Trophoblast cell (in vitro differentiated cells and primary cell): ENCODE data around the gene TRIM69.

Experiments
- DNase-seq, 2 donors: peaks; one replicate each; pipeline ENCODE4 v3.0.0-alpha.2; 2016
- H2AFZ ChIP-seq: 2 replicates; pipeline ENCODE4 v1.6.1; 2013; ENCODE audit warnings: low read length, moderate library complexity, mild to moderate bottlenecking; ENCODE audit not compliant: insufficient read depth, poor library complexity
- H2AK5ac ChIP-seq: 2 replicates; pipeline ENCODE4 v1.6.1; 2013; ENCODE audit warnings: mild to moderate bottlenecking, low read length
- H2BK120ac ChIP-seq: 2 replicates; pipeline ENCODE4 v1.6.1; 2013; ENCODE audit warnings: low read length, mild to moderate bottlenecking, moderate library complexity; ENCODE audit not compliant: insufficient read depth, poor library complexity
- H2BK12ac ChIP-seq: 2 replicates; pipeline ENCODE4 v1.6.1; 2013; ENCODE audit warnings: mild to moderate bottlenecking, low read length, moderate library complexity
- H2BK5ac ChIP-seq: 2 replicates; pipeline ENCODE4 v1.6.1; 2013; ENCODE audit warnings: low read length, low read depth, moderate library complexity, mild to moderate bottlenecking; ENCODE audit not compliant: poor library complexity
- H3K14ac ChIP-seq: 2 replicates; pipeline ENCODE4 v1.6.1; 2013; ENCODE audit warnings: mild to moderate bottlenecking, low read length
- H3K18ac ChIP-seq: 2 replicates; pipeline ENCODE4 v1.6.1; 2013; ENCODE audit warnings: mild to moderate bottlenecking, low read length
- H3K23ac ChIP-seq: 2 replicates; pipeline ENCODE4 v1.6.1; 2013; ENCODE audit warnings: low read length
- H3K27ac ChIP-seq: 2 replicates; pipeline ENCODE4 v1.5.1; 2013; ENCODE audit warnings: low read depth, mild to moderate bottlenecking, inconsistent platforms, low read length, moderate library complexity
- H3K27me3 ChIP-seq: 2 replicates; pipeline ENCODE4 v1.6.1; 2013; ENCODE audit warnings: inconsistent platforms, mild to moderate bottlenecking, low read length, moderate library complexity; ENCODE audit not compliant: insufficient read depth
- H3K36me3 ChIP-seq, 2 experiments: 1 replicate in 1 of 2; 2 replicates in 1 of 2; pipeline ENCODE4 v1.6.1; 2013; ENCODE audit warnings: low read length in 2 of 2, mild to moderate bottlenecking in 2 of 2, moderate library complexity in 1 of 2; ENCODE audit not compliant: insufficient read depth in 2 of 2, control insufficient read depth in 1 of 2
- H3K4ac ChIP-seq: 2 replicates; pipeline ENCODE4 v1.6.1; 2013; ENCODE audit warnings: low read depth, mild to moderate bottlenecking, low read length, moderate library complexity
- H3K4me1 ChIP-seq, 2 experiments: 1 replicate in 1 of 2; 2 replicates in 1 of 2; pipeline ENCODE4 v1.6.1; 2013; ENCODE audit warnings: low read length in 2 of 2, mild to moderate bottlenecking in 2 of 2, moderate library complexity in 1 of 2; ENCODE audit not compliant: insufficient read depth in 2 of 2, control insufficient read depth in 1 of 2
- H3K4me2 ChIP-seq: 2 replicates; pipeline ENCODE4 v1.6.1; 2013; ENCODE audit warnings: inconsistent platforms, mild to moderate bottlenecking, low read length, moderate library complexity
- H3K4me3 ChIP-seq: 2 replicates; pipeline ENCODE4 v1.5.1; 2013; ENCODE audit warnings: mild to moderate bottlenecking, low read depth, low read length, inconsistent platforms
- H3K79me1 ChIP-seq: one replicate; pipeline ENCODE4 v1.6.1; 2013; ENCODE audit warnings: low read length
- H3K79me2 ChIP-seq: 2 replicates; pipeline ENCODE4 v1.6.1; 2013; ENCODE audit warnings: low read length, mild to moderate bottlenecking; ENCODE audit not compliant: control insufficient read depth, insufficient read depth, poor library complexity
- H3K9ac ChIP-seq: 2 replicates; pipeline ENCODE4 v1.6.1; 2013; ENCODE audit warnings: mild to moderate bottlenecking, low read length
- H3K9me3 ChIP-seq: 2 replicates; pipeline ENCODE4 v1.6.1; 2013; ENCODE audit warnings: low read depth, mild to moderate bottlenecking, control low read depth, inconsistent platforms, low read length; ENCODE audit not compliant: insufficient read depth
- H4K12ac ChIP-seq: 2 replicates; pipeline ENCODE4 v1.6.1; 2013; ENCODE audit warnings: low read depth, mild to moderate bottlenecking, low read length, moderate library complexity
- H4K8ac ChIP-seq: 2 replicates; pipeline ENCODE4 v1.6.1; 2013; ENCODE audit warnings: low read depth, mild to moderate bottlenecking, low read length, moderate library complexity
- H4K91ac ChIP-seq: one replicate; pipeline ENCODE4 v1.6.1; 2013; ENCODE audit warnings: low read depth, mild to moderate bottlenecking, low read length, moderate library complexity
- WGBS: extraction: QIAGEN DNeasy Blood & Tissue Kit; methylation state at CpG from one replicate; pipeline ENCODE4 v1.1.7; 2013; ENCODE audit warnings: missing lambda C conversion rate; ENCODE audit not compliant: insufficient read length, insufficient coverage; ENCODE audit errors: extremely low coverage; 5-methylcytosine and 5-hydroxymethylcytosine counted together

Gene TRIM69

GRCh38 chr15:44713006-44713966, 23.0 kb upstream of the TRIM69 start:
- no CpG with 5 or more reads among the region's 5 CpGs for WGBS
- Histone ChIP-seq H3K9ac (no peak overlapping the region), H3K27me3 (no peaks in the 10 kb centered on the region)

DNA sequence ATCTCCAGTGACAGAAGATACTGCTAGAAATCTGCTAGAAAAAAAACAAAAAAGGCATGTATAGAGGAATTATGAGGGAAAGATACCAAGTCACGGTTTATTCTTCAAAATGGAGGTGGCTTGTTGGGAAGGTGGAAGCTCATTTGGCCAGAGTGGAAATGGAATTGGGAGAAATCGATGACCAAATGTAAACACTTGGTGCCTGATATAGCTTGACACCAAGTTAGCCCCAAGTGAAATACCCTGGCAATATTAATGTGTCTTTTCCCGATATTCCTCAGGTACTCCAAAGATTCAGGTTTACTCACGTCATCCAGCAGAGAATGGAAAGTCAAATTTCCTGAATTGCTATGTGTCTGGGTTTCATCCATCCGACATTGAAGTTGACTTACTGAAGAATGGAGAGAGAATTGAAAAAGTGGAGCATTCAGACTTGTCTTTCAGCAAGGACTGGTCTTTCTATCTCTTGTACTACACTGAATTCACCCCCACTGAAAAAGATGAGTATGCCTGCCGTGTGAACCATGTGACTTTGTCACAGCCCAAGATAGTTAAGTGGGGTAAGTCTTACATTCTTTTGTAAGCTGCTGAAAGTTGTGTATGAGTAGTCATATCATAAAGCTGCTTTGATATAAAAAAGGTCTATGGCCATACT, 21.1 kb upstream of the TRIM69 start:
- no peak overlapping the region for H2AK5ac ChIP-seq
- WGBS: no CpG with 5 or more reads among the region's 6 CpGs
- no peak overlapping the region for H3K4me2 ChIP-seq
- H2BK12ac ChIP-seq: no peak overlapping the region
- no peak overlapping the region for H3K14ac ChIP-seq
- H3K23ac ChIP-seq: no peak overlapping the region
- H3K18ac ChIP-seq: no peak overlapping the region
- no peak overlapping the region for H2BK120ac ChIP-seq
- no peaks in the 10 kb centered on the region for H3K27me3 ChIP-seq
- no peak overlapping the region for H4K12ac ChIP-seq
- no peak overlapping the region for H4K91ac ChIP-seq
- H3K4ac ChIP-seq: no peak overlapping the region
- H2BK5ac ChIP-seq: no peak overlapping the region
- H3K27ac ChIP-seq: no peak overlapping the region
- H3K79me1 ChIP-seq: peaks cover 6% of the 10 kb centered on the region
- H4K8ac ChIP-seq: no peak overlapping the region
- no peak overlapping the region for H3K4me3 ChIP-seq
- H2AFZ ChIP-seq: no peak overlapping the region
- H3K9me3 ChIP-seq: no peaks in the 10 kb centered on the region
- DNase-seq: no peak
- H3K4me1 ChIP-seq: peaks cover 0 to 3% of the 10 kb centered on the region in 2 experiments
- H3K9ac ChIP-seq: no peak overlapping the region
- H3K79me2 ChIP-seq: peaks cover 3% of the 10 kb centered on the region
- H3K36me3 ChIP-seq: peaks cover 0 to 11% of the 10 kb centered on the region in 2 experiments

More at GRCh38 chr15:44713006-44713966, 23.0 kb upstream of the TRIM69 start:
- no peaks in the 10 kb centered on the region for H3K9me3 ChIP-seq
- H3K27ac ChIP-seq: no peak overlapping the region
- no peak overlapping the region for H3K23ac ChIP-seq
- no peak overlapping the region for H2BK12ac ChIP-seq
- no peak overlapping the region for H2BK5ac ChIP-seq
- H3K4ac ChIP-seq: no peak overlapping the region
- H2BK120ac ChIP-seq: no peak overlapping the region
- H3K4me1 ChIP-seq: peaks cover 0 to 3% of the 10 kb centered on the region in 2 experiments
- no peak overlapping the region for H2AFZ ChIP-seq
- peaks cover 3% of the 10 kb centered on the region for H3K79me2 ChIP-seq
- H3K4me2 ChIP-seq: no peak overlapping the region
- H3K79me1 ChIP-seq: peaks cover 6% of the 10 kb centered on the region
- peaks cover 0 to 11% of the 10 kb centered on the region in 2 experiments for H3K36me3 ChIP-seq
- DNase-seq: peak in 1 of 2 donors; percentile 35
- no peak overlapping the region for H2AK5ac ChIP-seq
- no peak overlapping the region for H3K4me3 ChIP-seq
- no peak overlapping the region for H4K91ac ChIP-seq
- no peak overlapping the region for H3K14ac ChIP-seq
- no peak overlapping the region for H4K8ac ChIP-seq
- H3K18ac ChIP-seq: no peak overlapping the region
- H4K12ac ChIP-seq: no peak overlapping the region

DNA sequence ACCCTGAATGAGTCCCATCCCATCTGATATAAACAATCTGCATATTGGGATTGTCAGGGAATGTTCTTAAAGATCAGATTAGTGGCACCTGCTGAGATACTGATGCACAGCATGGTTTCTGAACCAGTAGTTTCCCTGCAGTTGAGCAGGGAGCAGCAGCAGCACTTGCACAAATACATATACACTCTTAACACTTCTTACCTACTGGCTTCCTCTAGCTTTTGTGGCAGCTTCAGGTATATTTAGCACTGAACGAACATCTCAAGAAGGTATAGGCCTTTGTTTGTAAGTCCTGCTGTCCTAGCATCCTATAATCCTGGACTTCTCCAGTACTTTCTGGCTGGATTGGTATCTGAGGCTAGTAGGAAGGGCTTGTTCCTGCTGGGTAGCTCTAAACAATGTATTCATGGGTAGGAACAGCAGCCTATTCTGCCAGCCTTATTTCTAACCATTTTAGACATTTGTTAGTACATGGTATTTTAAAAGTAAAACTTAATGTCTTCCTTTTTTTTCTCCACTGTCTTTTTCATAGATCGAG, 20.5 kb upstream of the TRIM69 start:
- peaks cover 0 to 3% of the 10 kb centered on the region in 2 experiments for H3K4me1 ChIP-seq
- peaks cover 3% of the 10 kb centered on the region for H3K79me2 ChIP-seq
- no peak overlapping the region for H4K8ac ChIP-seq
- H2AFZ ChIP-seq: no peak overlapping the region
- H3K14ac ChIP-seq: no peak overlapping the region
- DNase-seq: no peak
- H2BK120ac ChIP-seq: no peak overlapping the region
- H3K27ac ChIP-seq: no peak overlapping the region
- H3K9ac ChIP-seq: no peak overlapping the region
- no peak overlapping the region for H2BK5ac ChIP-seq
- H3K4ac ChIP-seq: no peak overlapping the region
- H3K79me1 ChIP-seq: peaks cover 6% of the 10 kb centered on the region
- no peak overlapping the region for H4K12ac ChIP-seq
- H3K36me3 ChIP-seq: peaks cover 0 to 11% of the 10 kb centered on the region in 2 experiments
- H2BK12ac ChIP-seq: no peak overlapping the region
- no peak overlapping the region for H3K18ac ChIP-seq
- H3K4me3 ChIP-seq: no peak overlapping the region
- no peak overlapping the region for H3K23ac ChIP-seq
- H3K9me3 ChIP-seq: no peaks in the 10 kb centered on the region
- no peaks in the 10 kb centered on the region for H3K27me3 ChIP-seq
- no peak overlapping the region for H3K4me2 ChIP-seq
- no peak overlapping the region for H2AK5ac ChIP-seq
- no peak overlapping the region for H4K91ac ChIP-seq
- WGBS: no CpG with 5 or more reads among the region's 2 CpGs

- H2AK5ac ChIP-seq: no peak overlapping the region
- H3K4me2 ChIP-seq: no peak overlapping the region
- no peak overlapping the region for H3K4me3 ChIP-seq
- H4K8ac ChIP-seq: no peak overlapping the region
- no peak overlapping the region for H4K12ac ChIP-seq
- no peak overlapping the region for H3K9ac ChIP-seq
- no peak overlapping the region for H3K23ac ChIP-seq
- no peak overlapping the region for H2BK12ac ChIP-seq
- no peaks in the 10 kb centered on the region for H3K79me2 ChIP-seq
- no peak overlapping the region for H3K14ac ChIP-seq
- H2BK120ac ChIP-seq: no peak overlapping the region
- no CpG with 5 or more reads among the region's 2 CpGs for WGBS
- no peak overlapping the region for H2AFZ ChIP-seq
- no peak overlapping the region for H3K27ac ChIP-seq
- no peak overlapping the region for H3K18ac ChIP-seq
- no peaks in the 10 kb centered on the region for H3K27me3 ChIP-seq
- peaks cover 0 to 3% of the 10 kb centered on the region in 2 experiments for H3K4me1 ChIP-seq
- H2BK5ac ChIP-seq: no peak overlapping the region
- H3K4ac ChIP-seq: no peak overlapping the region
- H3K36me3 ChIP-seq: peaks cover 0 to 11% of the 10 kb centered on the region in 2 experiments
- DNase-seq: no peak
- H3K9me3 ChIP-seq: no peaks in the 10 kb centered on the region
- no peaks in the 10 kb centered on the region for H3K79me1 ChIP-seq
- H4K91ac ChIP-seq: no peak overlapping the region
Observed at GRCh38 chr15:44716983-44717602, 19.2 kb upstream of the TRIM69 start.
